ENCODE data around the gene OLFM1.

The OLFM1 gene

DNA sequence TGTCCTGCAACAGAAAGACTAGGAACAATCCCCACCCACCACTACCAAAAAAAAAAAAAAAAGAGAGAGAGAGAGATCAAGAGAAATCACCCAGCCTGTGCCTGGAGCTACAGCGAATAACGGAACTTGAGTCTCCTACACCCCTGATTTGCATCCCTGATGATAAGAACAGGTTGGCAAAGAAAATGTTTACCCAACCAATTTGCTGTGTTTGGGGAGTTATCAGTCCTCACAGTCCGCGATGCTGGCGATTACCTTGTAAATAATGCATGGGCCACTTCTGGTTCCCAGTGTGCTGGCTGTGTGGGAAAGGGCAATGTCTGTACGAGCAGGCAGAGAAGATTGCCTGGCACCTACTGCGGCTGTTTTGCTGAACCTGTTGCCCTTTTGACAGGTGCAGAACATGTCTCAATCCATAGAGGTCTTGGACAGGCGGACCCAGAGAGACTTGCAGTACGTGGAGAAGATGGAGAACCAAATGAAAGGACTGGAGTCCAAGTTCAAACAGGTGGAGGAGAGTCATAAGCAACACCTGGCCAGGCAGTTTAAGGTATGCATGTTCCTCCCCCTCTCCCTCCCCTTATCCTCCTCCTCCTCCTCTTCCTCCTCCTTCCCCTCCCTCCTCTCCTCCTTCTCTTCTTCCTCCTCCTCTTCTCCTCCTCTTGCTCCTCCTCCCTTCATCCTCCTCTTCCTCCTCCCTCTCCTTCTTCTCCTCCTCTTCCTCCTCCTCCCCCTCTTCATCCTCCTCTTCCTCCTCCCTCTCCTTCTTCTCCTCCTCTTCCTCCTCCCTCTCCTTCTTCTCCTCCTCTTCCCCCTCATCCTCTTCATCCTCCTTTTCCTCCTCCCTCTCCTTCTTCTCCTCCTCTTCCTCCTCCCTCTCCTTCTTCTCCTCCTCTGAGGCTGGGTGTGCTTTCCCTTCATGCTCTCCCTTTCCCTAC lies 8.3 kb downstream of the OLFM1 start:
- Histone ChIP-seq H3K36me3 (ENCODE audit: insufficient read depth, low read length) (peaks cover 93% of the 10 kb centered on the region), H3K4me3 (no peak overlapping the region), H3K27ac (no peak overlapping the region), H3K9ac (ENCODE audit: insufficient read length) (no peak overlapping the region), H3K9me3 (ENCODE audit: low read depth, low read length) (no peaks in the 10 kb centered on the region)
- no peak for DNase-seq (ENCODE audit: low read depth, low spot score)
- no peak for TF ChIP-seq FOXP2 (optimal IDR thresholded peaks at IDR 0.05; ENCODE audit: control extremely low read depth, extremely low read length, insufficient read depth)

- no peak overlapping the region for H3K27ac ChIP-seq
- TF ChIP-seq POLR2AphosphoS5 (IDR thresholded peaks at IDR 0.05; ENCODE audit: borderline replicate concordance, low read depth, low read length): no peak
- no peak for TF ChIP-seq FOXP2 (optimal IDR thresholded peaks at IDR 0.05; ENCODE audit: control extremely low read depth, extremely low read length, insufficient read depth)
- no peak for TF ChIP-seq EZH2 (IDR thresholded peaks at IDR 0.05)
- H3K4me3 ChIP-seq: no peak overlapping the region
- no peak for DNase-seq (ENCODE audit: low read depth, low spot score)
- H3K9me3 ChIP-seq (ENCODE audit: low read depth, low read length): no peaks in the 10 kb centered on the region
- H3K9ac ChIP-seq (ENCODE audit: insufficient read length): no peak overlapping the region
- H3K36me3 ChIP-seq (ENCODE audit: insufficient read depth, low read length): peaks cover 87% of the 10 kb centered on the region
Measured at GRCh38 chr9:135096408-135096895, 9.0 kb downstream of the OLFM1 start.

- no peak for DNase-seq (ENCODE audit: low read depth, low spot score)
- Histone ChIP-seq H3K27ac (no peak overlapping the region), H3K9me3 (ENCODE audit: low read depth, low read length) (no peaks in the 10 kb centered on the region), H3K36me3 (ENCODE audit: insufficient read depth, low read length) (peaks cover 66% of the 10 kb centered on the region), H3K9ac (ENCODE audit: insufficient read length) (no peak overlapping the region), H3K4me3 (no peak overlapping the region)
- TF ChIP-seq FOXP2 (optimal IDR thresholded peaks at IDR 0.05; ENCODE audit: control extremely low read depth, extremely low read length, insufficient read depth) (no peak), POLR2AphosphoS5 (IDR thresholded peaks at IDR 0.05; ENCODE audit: borderline replicate concordance, low read depth, low read length) (no peak), EZH2 (IDR thresholded peaks at IDR 0.05) (no peak)
Measured at GRCh38 chr9:135098400-135099105, 11.1 kb downstream of the OLFM1 start.

- Histone ChIP-seq H3K9ac (ENCODE audit: insufficient read length) (no peak overlapping the region), H3K27ac (no peak overlapping the region)
- DNase-seq (ENCODE audit: low read depth, low spot score): no peak
Measured at GRCh38 chr9:135099574-135099973, 12.1 kb downstream of the OLFM1 start.

DNA sequence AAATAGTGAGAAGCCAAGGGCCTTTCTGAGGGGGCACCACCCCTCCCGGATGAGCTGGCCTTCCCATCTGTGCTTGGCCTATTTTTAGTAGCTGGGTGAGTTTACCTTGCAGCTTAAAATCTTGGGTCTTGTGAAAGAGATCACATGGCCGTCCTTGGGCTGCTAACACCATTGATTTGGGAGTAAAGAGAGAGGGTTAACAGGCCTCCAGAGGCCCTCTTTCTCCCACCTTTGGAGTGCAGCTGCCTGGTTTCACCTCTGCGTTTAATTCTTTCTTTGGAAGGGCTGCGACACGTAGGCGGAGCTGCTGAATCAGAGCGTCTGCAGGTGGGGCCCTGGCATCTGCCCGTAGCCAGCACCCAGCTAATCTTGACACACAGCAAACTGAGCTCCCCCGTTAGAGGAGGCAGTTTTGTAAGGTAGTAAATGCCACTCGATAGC lies 12.8 kb downstream of the OLFM1 start:
- no peak overlapping the region for H3K4me3 ChIP-seq
- no peak overlapping the region for H3K9ac ChIP-seq (ENCODE audit: insufficient read length)
- DNase-seq (ENCODE audit: low read depth, low spot score): no peak
- no peak for TF ChIP-seq FOXP2 (optimal IDR thresholded peaks at IDR 0.05; ENCODE audit: control extremely low read depth, extremely low read length, insufficient read depth)
- no peak for TF ChIP-seq POLR2AphosphoS5 (IDR thresholded peaks at IDR 0.05; ENCODE audit: borderline replicate concordance, low read depth, low read length)
- TF ChIP-seq EZH2 (IDR thresholded peaks at IDR 0.05): no peak
- no peaks in the 10 kb centered on the region for H3K9me3 ChIP-seq (ENCODE audit: low read depth, low read length)
- peaks cover 53% of the 10 kb centered on the region for H3K36me3 ChIP-seq (ENCODE audit: insufficient read depth, low read length)
- no peak overlapping the region for H3K27ac ChIP-seq

More at GRCh38 chr9:135099574-135099973, 12.1 kb downstream of the OLFM1 start:
- Histone ChIP-seq H3K9me3 (ENCODE audit: low read depth, low read length) (no peaks in the 10 kb centered on the region), H3K4me3 (no peak overlapping the region), H3K36me3 (ENCODE audit: insufficient read depth, low read length) (peaks cover 57% of the 10 kb centered on the region)
- TF ChIP-seq FOXP2 (optimal IDR thresholded peaks at IDR 0.05; ENCODE audit: control extremely low read depth, extremely low read length, insufficient read depth) (no peak), POLR2AphosphoS5 (IDR thresholded peaks at IDR 0.05; ENCODE audit: borderline replicate concordance, low read depth, low read length) (no peak), EZH2 (IDR thresholded peaks at IDR 0.05) (no peak)

GRCh38 chr9:135100725-135101410 lies 13.4 kb downstream of the OLFM1 start:
- Histone ChIP-seq H3K9ac (ENCODE audit: insufficient read length) (no peak overlapping the region), H3K4me3 (no peak overlapping the region), H3K27ac (no peak overlapping the region), H3K9me3 (ENCODE audit: low read depth, low read length) (no peaks in the 10 kb centered on the region), H3K36me3 (ENCODE audit: insufficient read depth, low read length) (peaks cover 47% of the 10 kb centered on the region)
- TF ChIP-seq POLR2AphosphoS5 (IDR thresholded peaks at IDR 0.05; ENCODE audit: borderline replicate concordance, low read depth, low read length): no peak
- TF ChIP-seq EZH2 (IDR thresholded peaks at IDR 0.05): no peak
- no peak for TF ChIP-seq FOXP2 (optimal IDR thresholded peaks at IDR 0.05; ENCODE audit: control extremely low read depth, extremely low read length, insufficient read depth)
- DNase-seq (ENCODE audit: low read depth, low spot score): no peak

GRCh38 chr9:135101486-135101885 lies 14.0 kb downstream of the OLFM1 start:
- Histone ChIP-seq H3K9me3 (ENCODE audit: low read depth, low read length) (no peaks in the 10 kb centered on the region), H3K27ac (no peak overlapping the region), H3K4me3 (no peak overlapping the region), H3K36me3 (ENCODE audit: insufficient read depth, low read length) (peaks cover 41% of the 10 kb centered on the region), H3K9ac (ENCODE audit: insufficient read length) (no peak overlapping the region)
- TF ChIP-seq FOXP2 (optimal IDR thresholded peaks at IDR 0.05; ENCODE audit: control extremely low read depth, extremely low read length, insufficient read depth): no peak
- no peak for TF ChIP-seq EZH2 (IDR thresholded peaks at IDR 0.05)
- TF ChIP-seq POLR2AphosphoS5 (IDR thresholded peaks at IDR 0.05; ENCODE audit: borderline replicate concordance, low read depth, low read length): no peak
- no peak for DNase-seq (ENCODE audit: low read depth, low spot score)

- DNase-seq (ENCODE audit: low read depth, low spot score): no peak
- Histone ChIP-seq H3K27ac (no peak overlapping the region), H3K4me3 (no peak overlapping the region), H3K9ac (ENCODE audit: insufficient read length) (no peak overlapping the region), H3K9me3 (ENCODE audit: low read depth, low read length) (no peaks in the 10 kb centered on the region), H3K36me3 (ENCODE audit: insufficient read depth, low read length) (peaks cover 37% of the 10 kb centered on the region)
- no peak for TF ChIP-seq EZH2 (IDR thresholded peaks at IDR 0.05)
Measured at GRCh38 chr9:135101926-135102325, 14.5 kb downstream of the OLFM1 start.

Data from SK-N-MC (cell line).